LoVo (cell line): Measurements from ENCODE around the gene PNLDC1.
"Not testable (repeated sequence)": the region's sequence is repeated elsewhere in the genome, so short reads cannot be mapped to it uniquely, and the experiment has no call there.

Experiments used
- DNase-seq: peaks from one replicate; pipeline ENCODE4 v3.0.0-alpha.2; 2016; ENCODE audit warnings: low spot score

The PNLDC1 gene

GRCh38 chr6:159778542-159779103 is 21.5 kb upstream of the PNLDC1 start:
- DNase-seq: no peak

GRCh38 chr6:159788276-159788675 is 11.8 kb upstream of the PNLDC1 start:
- DNase-seq: no peak

- peak; percentile 3 for DNase-seq
Measured at GRCh38 chr6:159788753-159789376, 11.2 kb upstream of the PNLDC1 start.

- DNase-seq: peak; percentile 99
Measured at GRCh38 chr6:159789377-159790148, 10.5 kb upstream of the PNLDC1 start, which contains the start of gene TCP1. Gene TCP1 (minus strand): TSS chr6:159789602. CDS start chr6:159789468, 134 bp downstream.

GRCh38 chr6:159790149-159790955 is 9.7 kb upstream of the PNLDC1 start, which contains the start of gene MRPL18:
Gene MRPL18 (plus strand): TSS chr6:159790467. CDS start chr6:159790588, 121 bp downstream.
- DNase-seq: peak; percentile 95

- no peak for DNase-seq
Measured at GRCh38 chr6:159790956-159791598, 9.0 kb upstream of the PNLDC1 start.

- not testable (repeated sequence) for DNase-seq
Measured at GRCh38 chr6:159794976-159795375, 5.1 kb upstream of the PNLDC1 start.

- no peak for DNase-seq
Measured at GRCh38 chr6:159797554-159797953, 2.5 kb upstream of the PNLDC1 start.

- no peak for DNase-seq
Measured at GRCh38 chr6:159801935-159802334, 1.9 kb downstream of the PNLDC1 start.

- DNase-seq: no peak
Measured at GRCh38 chr6:159804504-159804903, 4.4 kb downstream of the PNLDC1 start.

GRCh38 chr6:159805440-159806020 is 5.5 kb downstream of the PNLDC1 start:
- no peak for DNase-seq

- DNase-seq: no peak
Measured at GRCh38 chr6:159806021-159806458, 6.0 kb downstream of the PNLDC1 start.

GRCh38 chr6:159807150-159807858 is 7.2 kb downstream of the PNLDC1 start:
- DNase-seq: peak; percentile 25

GRCh38 chr6:159808647-159809046 is 8.6 kb downstream of the PNLDC1 start:
- no peak for DNase-seq

GRCh38 chr6:159809149-159809548 is 9.1 kb downstream of the PNLDC1 start:
- no peak for DNase-seq

- DNase-seq: no peak
Measured at GRCh38 chr6:159813781-159814180, 13.7 kb downstream of the PNLDC1 start.

GRCh38 chr6:159815410-159815809 is 15.3 kb downstream of the PNLDC1 start:
- no peak for DNase-seq

GRCh38 chr6:159816775-159817174 is 16.7 kb downstream of the PNLDC1 start:
- not testable (repeated sequence) for DNase-seq

GRCh38 chr6:159817951-159818739 is 18.1 kb downstream of the PNLDC1 start:
- DNase-seq: no peak

GRCh38 chr6:159819098-159819497 is 19.0 kb downstream of the PNLDC1 start:
- DNase-seq: no peak
